GM23248 (cell line): ENCODE measurements around the gene CA11. TPM values are rescaled to one million over a fixed set of nuclear protein-coding genes. Genes with fewer than 3 reads are reported as not detected.

Source experiments
- DNase-seq: peaks from one replicate; pipeline ENCODE4 v3.0.0-alpha.2; 2015
- H2AFZ ChIP-seq: fragments of 200-600 bp; sonication (generic); 2 replicates; pipeline ENCODE4 v1.6.1; 2016; ENCODE audit warnings: antibody characterized with exemption
- H3F3A ChIP-seq: fragments of 200-600 bp; sonication (generic); 2 replicates; pipeline ENCODE4 v1.6.1; 2016; ENCODE audit warnings: mild to moderate bottlenecking, antibody characterized with exemption, mixed run types; ENCODE audit not compliant: insufficient read depth
- H3K27ac ChIP-seq: fragments of 200-600 bp; sonication (generic); 2 replicates; pipeline ENCODE4 v1.5.1; 2016; ENCODE audit warnings: mild to moderate bottlenecking
- H3K27me3 ChIP-seq: fragments of 200-600 bp; sonication (generic); replicated peaks from 2 replicates; pipeline ENCODE4 v1.6.1; 2016; ENCODE audit warnings: mild to moderate bottlenecking; ENCODE audit not compliant: insufficient read depth
- H3K36me3 ChIP-seq: fragments of 200-600 bp; sonication (generic); 2 replicates; pipeline ENCODE4 v1.6.1; 2016; ENCODE audit warnings: low read depth, mild to moderate bottlenecking
- H3K4me1 ChIP-seq: fragments of 200-600 bp; sonication (generic); 2 replicates; pipeline ENCODE4 v1.6.1; 2016; ENCODE audit warnings: mild to moderate bottlenecking; ENCODE audit not compliant: insufficient read depth
- H3K4me2 ChIP-seq: fragments of 200-600 bp; sonication (generic); one replicate; pipeline ENCODE4 v1.6.1; 2016; ENCODE audit warnings: mild to moderate bottlenecking; ENCODE audit not compliant: unreplicated experiment
- H3K4me3 ChIP-seq: fragments of 200-600 bp; sonication (generic); 2 replicates; pipeline ENCODE4 v1.5.1; 2016; ENCODE audit warnings: mild to moderate bottlenecking
- H3K79me2 ChIP-seq: fragments of 200-600 bp; sonication (generic); 2 replicates; pipeline ENCODE4 v1.6.1; 2016; ENCODE audit warnings: mild to moderate bottlenecking; ENCODE audit not compliant: insufficient read depth
- H3K9ac ChIP-seq: fragments of 200-600 bp; sonication (generic); 2 replicates; pipeline ENCODE4 v1.6.1; 2016; ENCODE audit warnings: mild to moderate bottlenecking
- H3K9me2 ChIP-seq: fragments of 200-600 bp; sonication (generic); 2 replicates; pipeline ENCODE4 v1.6.1; 2016; ENCODE audit warnings: mixed run types, mild to moderate bottlenecking, moderate library complexity; ENCODE audit not compliant: insufficient read depth
- H3K9me3 ChIP-seq: fragments of 200-600 bp; sonication (generic); one replicate; pipeline ENCODE4 v1.6.1; 2017; ENCODE audit warnings: low read depth
- H4K20me1 ChIP-seq: fragments of 200-600 bp; sonication (generic); 2 replicates; pipeline ENCODE4 v1.6.0; 2016; ENCODE audit not compliant: insufficient read depth
- EZH2 ChIP-seq: fragments of 200-600 bp; sonication (generic); IDR thresholded peaks from 2 replicates; pipeline ENCODE4 v1.6.1; 2018; ENCODE audit warnings: antibody characterized with exemption, mild to moderate bottlenecking; ENCODE audit not compliant: insufficient read depth, poor library complexity, severe bottlenecking
- EZH2phosphoT487 ChIP-seq: fragments of 200-600 bp; sonication (generic); IDR thresholded peaks from 2 replicates; pipeline ENCODE4 v1.6.1; 2018; ENCODE audit warnings: antibody characterized with exemption, moderate library complexity, mild to moderate bottlenecking, low read depth; ENCODE audit not compliant: insufficient read depth
- WGBS, 2 experiments: methylation state at CpG; one replicate each; pipeline ENCODE4 v1.1.6; 2015 to 2017; ENCODE audit warnings: low lambda C conversion rate in 2 of 2, low coverage in 1 of 2; ENCODE audit errors: missing lambda C conversion rate in 2 of 2; 5-methylcytosine and 5-hydroxymethylcytosine counted together
- in situ Hi-C: fragments of 300-500 bp; cut with MboI; formaldehyde crosslinking; loops from 2 replicates; pipeline ENCODE4 v1.15.0; 2020
- polyA plus RNA-seq: library from polyadenylated mRNA; unstranded; fragments of >200 nt; fragmentation: Nextera tagmentation; extraction: Ambion mirVana; gene quantifications from 2 replicates; pipeline ENCODE4 v1.2.1, GENCODE V29; 2016
- total RNA-seq: library from RNA; depleted of rRNA; stranded (reverse); fragments of >200 nt; shearing (Covaris generic); gene quantifications from 2 replicates; pipeline ENCODE4 v1.2.3, GENCODE V29; 2014

Gene CA11
- total and polyA plus RNA-seq, 2 experiments from 2014 or later: 1.1 to 2.7 TPM

DNA sequence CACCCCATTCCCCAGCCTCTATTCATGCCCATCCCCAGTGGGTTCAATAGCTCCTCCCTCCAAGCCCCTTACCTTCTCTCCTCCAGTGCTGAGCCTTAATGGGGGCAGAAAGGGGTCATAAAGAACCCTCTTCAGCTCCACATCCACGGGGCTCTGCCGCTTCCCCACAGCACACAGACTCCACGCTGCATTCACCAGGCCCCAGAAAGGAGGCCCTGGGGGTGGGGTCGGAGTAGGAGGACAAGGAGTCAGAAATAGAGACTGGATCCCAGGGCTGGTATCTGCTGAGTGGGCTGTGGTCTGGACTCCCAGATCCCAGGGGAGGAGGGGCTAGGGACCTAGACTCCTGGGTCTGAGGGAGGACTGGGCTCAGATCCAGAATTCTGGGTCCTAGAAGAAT, 1.6 kb downstream of the CA11 start:
- no peak overlapping the region for H3K27ac ChIP-seq
- no peaks in the 10 kb centered on the region for H3K36me3 ChIP-seq
- no peak overlapping the region for H3K4me2 ChIP-seq
- H3K9ac ChIP-seq: no peak overlapping the region
- H3K27me3 ChIP-seq: no peaks in the 10 kb centered on the region
- H3K4me1 ChIP-seq: 0 out of 2 replicates have a peak, but pooled peaks cover 13% of the 10 kb centered on the region
- no peaks in the 10 kb centered on the region for H3K9me3 ChIP-seq
- no peak for DNase-seq
- in situ Hi-C loops: no loop called here
- no peak overlapping the region for H3K4me3 ChIP-seq
- WGBS, 2 experiments: 66 to 68% methylated on average over 4 of the region's 4 CpGs
- no peaks in the 10 kb centered on the region for H3K79me2 ChIP-seq
- no peak for TF ChIP-seq EZH2phosphoT487
- no peak for TF ChIP-seq EZH2
- no peaks in the 10 kb centered on the region for H3K9me2 ChIP-seq
- H2AFZ ChIP-seq: no peak overlapping the region
- no peaks in the 10 kb centered on the region for H4K20me1 ChIP-seq
- H3F3A ChIP-seq: peaks cover 7% of the 10 kb centered on the region; the same call in 1 of the 2 replicates

DNA sequence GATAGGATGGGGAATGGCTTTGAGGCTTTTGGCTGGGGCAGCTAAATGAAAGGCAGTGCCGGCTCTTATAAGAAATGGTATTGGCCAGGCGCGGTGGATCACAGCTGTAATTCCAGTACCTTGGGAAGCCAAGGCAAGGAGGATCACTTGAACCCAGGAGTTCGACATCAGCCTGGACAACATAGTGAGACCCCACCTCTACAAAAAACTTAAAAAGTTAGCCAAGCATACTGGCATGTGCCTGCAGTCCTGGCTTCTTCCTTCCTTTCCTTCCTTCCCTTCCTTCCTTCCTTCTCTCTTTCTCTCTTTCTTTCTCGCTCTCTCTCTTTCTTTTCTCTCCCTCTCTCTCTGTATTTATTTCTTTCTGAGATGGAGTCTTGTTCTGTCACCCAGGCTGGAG, 3.1 kb downstream of the CA11 start:
- Histone ChIP-seq H3K9me2 (no peaks in the 10 kb centered on the region), H3K9me3 (no peaks in the 10 kb centered on the region), H3F3A (peaks cover 7% of the 10 kb centered on the region; the same call in 1 of the 2 replicates), H3K79me2 (no peaks in the 10 kb centered on the region), H4K20me1 (no peaks in the 10 kb centered on the region), H3K4me2 (no peak overlapping the region), H3K4me3 (no peak overlapping the region), H2AFZ (no peak overlapping the region), H3K4me1 (0 out of 2 replicates have a peak, but pooled peaks cover 16% of the 10 kb centered on the region), H3K27me3 (no peaks in the 10 kb centered on the region), H3K27ac (no peak overlapping the region), H3K9ac (no peak overlapping the region), H3K36me3 (no peaks in the 10 kb centered on the region)
- WGBS, 2 experiments: 87 to 88% methylated on average over 5 of the region's 5 CpGs
- in situ Hi-C loops: no loop called here
- no peak for DNase-seq
- TF ChIP-seq EZH2phosphoT487 (no peak), EZH2 (no peak)

DNA sequence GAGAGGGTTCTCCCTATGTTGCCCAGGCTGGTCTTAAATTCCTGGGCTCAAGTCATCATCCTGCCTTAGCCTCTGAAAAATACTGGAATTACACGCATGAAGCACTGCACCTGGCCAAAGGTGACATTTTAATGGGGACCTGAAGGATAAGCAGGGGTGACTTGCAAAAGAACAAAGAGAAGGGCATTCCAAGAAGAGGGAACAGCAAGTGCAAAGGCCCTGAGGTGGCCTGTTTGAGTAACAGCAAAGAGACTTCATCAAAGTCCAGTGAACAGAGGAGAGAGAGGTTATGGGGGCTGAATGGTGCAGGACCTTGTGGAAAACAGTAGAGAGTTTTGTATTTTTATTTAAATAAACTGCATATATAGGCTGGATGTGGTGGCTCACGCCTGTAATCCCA, 4.1 kb downstream of the CA11 start:
- H3K36me3 ChIP-seq: no peaks in the 10 kb centered on the region
- no peak overlapping the region for H2AFZ ChIP-seq
- in situ Hi-C loops: no loop called here
- no peak for TF ChIP-seq EZH2
- TF ChIP-seq EZH2phosphoT487: no peak
- 0 out of 2 replicates have a peak, but pooled peaks cover 16% of the 10 kb centered on the region for H3K4me1 ChIP-seq
- no peaks in the 10 kb centered on the region for H3K27me3 ChIP-seq
- no peak overlapping the region for H3K4me2 ChIP-seq
- no peaks in the 10 kb centered on the region for H3K9me2 ChIP-seq
- peaks cover 10% of the 10 kb centered on the region; the same call in 1 of the 2 replicates for H3F3A ChIP-seq
- H3K9me3 ChIP-seq: no peaks in the 10 kb centered on the region
- DNase-seq: no peak
- no peaks in the 10 kb centered on the region for H3K79me2 ChIP-seq
- H3K9ac ChIP-seq: no peak overlapping the region
- H4K20me1 ChIP-seq: no peaks in the 10 kb centered on the region
- no peak overlapping the region for H3K27ac ChIP-seq
- H3K4me3 ChIP-seq: no peak overlapping the region
- WGBS, 2 experiments: 69 to 70% methylated on average over 2 of the region's 2 CpGs

DNA sequence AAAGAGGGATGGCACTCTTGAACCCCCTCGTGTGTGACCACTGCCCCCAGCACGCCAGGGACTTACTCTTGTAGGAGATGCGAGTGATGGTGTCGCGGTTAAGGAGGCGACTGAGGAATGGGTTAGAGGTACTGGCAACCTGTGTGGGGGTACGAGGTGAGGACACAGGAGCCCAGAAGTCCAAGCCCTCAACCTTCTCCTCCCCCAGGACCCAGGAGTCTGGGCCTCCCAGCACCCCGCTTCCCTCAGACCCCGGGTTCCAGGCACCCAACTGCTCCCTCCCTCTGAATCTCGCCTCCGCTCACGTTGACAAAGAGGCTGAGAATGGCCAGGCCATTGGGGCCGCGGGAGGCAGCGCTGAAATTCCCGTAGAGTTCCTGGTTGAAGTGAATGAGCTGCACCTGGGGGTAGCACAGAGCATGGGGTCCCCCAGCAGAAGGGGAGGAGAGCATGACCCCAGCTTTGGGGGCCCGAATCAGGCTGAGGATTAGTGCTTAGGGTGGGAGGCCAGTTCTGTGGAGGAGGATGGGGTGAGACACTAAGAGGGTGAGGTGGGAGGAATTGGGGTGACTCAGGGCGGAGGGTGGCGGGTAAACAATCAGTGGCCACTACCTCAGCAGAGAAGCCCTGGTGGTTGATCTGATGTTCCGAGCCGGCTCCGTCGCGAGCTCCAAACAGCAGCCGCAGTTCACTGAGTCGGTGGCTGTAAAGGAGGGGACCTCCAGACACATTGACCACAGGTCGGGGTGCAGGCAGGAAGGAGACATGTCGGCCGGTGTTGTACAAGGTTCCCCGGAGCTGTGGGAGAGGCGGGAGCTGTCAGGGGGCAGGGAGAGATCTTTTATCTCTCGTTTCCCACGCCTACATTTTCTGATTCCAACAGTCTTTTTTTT, 6.3 kb downstream of the CA11 start:
- in situ Hi-C loops: no loop called here
- Histone ChIP-seq H3K27ac (no peak overlapping the region), H3K4me3 (no peak overlapping the region), H3K9me3 (no peaks in the 10 kb centered on the region), H3K36me3 (no peaks in the 10 kb centered on the region), H3K9ac (no peak overlapping the region), H3K9me2 (no peaks in the 10 kb centered on the region), H3K79me2 (no peaks in the 10 kb centered on the region), H3K27me3 (no peaks in the 10 kb centered on the region), H4K20me1 (no peaks in the 10 kb centered on the region), H3K4me1 (peaks cover 15% of the 10 kb centered on the region), H2AFZ (no peak overlapping the region), H3K4me2 (no peak overlapping the region), H3F3A (peaks cover 17% of the 10 kb centered on the region; the same call in 1 of the 2 replicates)
- WGBS, 2 experiments: 60 to 61% methylated on average over 31 to 33 of the region's 33 CpGs
- no peak for DNase-seq
- no peak for TF ChIP-seq EZH2phosphoT487
- TF ChIP-seq EZH2: no peak
